NCI-H1417 treated with DMSO at 0.1 percent for 48 hours (cell line): Measurements from ENCODE around the gene LDLRAP1.
A peak's percentile ranks its signal among the peaks of the same experiment; 100 is the strongest.
"Not testable (repeated sequence)": the region's sequence is repeated elsewhere in the genome, so short reads cannot be mapped to it uniquely, and the experiment has no call there.

Experiments used
- DNase-seq: peaks from one replicate; lab custom pipeline; 2025; lab: John Stamatoyannopoulos, UW

The LDLRAP1 gene, protein sequence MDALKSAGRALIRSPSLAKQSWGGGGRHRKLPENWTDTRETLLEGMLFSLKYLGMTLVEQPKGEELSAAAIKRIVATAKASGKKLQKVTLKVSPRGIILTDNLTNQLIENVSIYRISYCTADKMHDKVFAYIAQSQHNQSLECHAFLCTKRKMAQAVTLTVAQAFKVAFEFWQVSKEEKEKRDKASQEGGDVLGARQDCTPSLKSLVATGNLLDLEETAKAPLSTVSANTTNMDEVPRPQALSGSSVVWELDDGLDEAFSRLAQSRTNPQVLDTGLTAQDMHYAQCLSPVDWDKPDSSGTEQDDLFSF

DNA sequence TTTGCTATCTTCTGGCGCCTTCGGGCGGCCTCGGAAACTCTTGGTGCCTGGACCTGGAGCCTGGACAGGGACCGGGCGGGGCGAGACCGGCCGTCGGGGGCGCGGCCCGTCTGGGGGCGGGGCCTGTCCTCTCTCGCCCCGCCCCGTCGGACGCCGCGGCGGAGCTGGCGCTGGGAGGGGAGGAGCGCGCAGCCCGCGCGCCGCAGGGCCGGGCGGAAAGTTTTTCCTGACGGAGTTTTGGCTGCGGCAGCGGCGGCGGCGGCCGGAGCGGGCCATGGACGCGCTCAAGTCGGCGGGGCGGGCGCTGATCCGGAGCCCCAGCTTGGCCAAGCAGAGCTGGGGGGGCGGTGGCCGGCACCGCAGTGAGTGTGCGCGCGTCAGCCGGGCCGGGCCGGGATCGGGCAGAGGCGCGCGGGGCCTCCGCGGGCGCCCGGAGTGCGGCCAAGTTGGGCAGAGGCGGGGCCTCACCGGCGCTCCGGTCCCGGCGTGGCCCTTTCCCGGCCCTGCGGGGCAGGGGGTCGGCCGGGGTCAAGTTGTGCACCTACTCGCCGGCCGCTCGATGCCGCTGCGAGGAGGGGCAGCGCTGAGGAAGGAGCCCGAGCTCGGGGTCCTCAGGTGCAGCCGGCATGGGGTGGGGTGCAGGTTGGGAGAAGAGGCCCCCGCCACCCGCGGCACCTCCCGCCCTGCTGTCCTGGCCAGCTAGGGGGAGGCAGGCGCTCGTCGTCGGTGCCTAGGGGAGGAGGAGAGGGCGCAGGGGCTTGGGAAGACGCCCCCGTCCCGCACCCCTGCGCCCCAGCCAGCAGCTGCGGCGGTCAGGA lies at the start of gene LDLRAP1:
TSS of gene LDLRAP1 (plus strand) at position 182 of the 818 bp plus-strand sequence. CDS start at position 275, 93 bp downstream.
- no peak for DNase-seq

DNA sequence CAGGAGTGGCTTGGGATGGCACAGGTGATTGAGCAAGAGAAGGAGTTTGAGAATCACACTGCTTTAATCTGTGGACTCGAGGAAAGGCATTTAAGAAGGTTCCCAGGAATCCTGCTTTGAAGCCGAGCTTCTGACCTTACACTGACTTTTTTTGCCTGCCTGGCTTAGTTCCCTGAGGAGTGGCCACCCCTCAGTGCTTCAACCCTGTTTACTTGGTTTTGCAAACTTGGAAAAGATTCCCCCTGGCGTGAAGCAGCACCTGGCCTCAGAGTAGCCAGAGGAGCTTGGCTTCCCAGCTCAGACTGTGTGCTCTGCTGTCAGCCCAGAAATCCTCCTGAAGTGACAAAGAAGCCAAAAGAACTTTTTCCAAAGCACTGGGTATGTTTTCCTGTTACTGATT lies 48.5 kb upstream of the LDLRAP1 start:
- no peak for DNase-seq

DNA sequence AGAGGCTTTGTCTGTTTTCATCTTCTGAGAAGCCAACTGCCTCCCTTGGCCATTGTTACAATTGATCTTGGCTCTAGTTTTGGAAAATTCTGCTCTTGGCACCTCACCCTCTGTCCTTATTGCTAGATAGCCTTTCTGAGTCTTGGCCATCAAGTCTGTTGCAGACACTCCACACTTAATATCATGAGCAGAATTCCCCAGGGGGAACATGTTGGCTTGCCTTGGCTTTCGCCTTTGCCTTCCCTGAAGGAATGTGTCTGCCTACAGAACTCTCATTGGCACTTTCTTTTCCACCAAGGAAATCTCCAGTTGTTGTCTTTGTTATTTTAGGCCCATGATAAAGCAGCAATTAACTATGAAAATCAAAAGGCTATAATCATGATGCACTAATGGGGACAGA lies 42.7 kb upstream of the LDLRAP1 start:
- DNase-seq, result no peak

DNA sequence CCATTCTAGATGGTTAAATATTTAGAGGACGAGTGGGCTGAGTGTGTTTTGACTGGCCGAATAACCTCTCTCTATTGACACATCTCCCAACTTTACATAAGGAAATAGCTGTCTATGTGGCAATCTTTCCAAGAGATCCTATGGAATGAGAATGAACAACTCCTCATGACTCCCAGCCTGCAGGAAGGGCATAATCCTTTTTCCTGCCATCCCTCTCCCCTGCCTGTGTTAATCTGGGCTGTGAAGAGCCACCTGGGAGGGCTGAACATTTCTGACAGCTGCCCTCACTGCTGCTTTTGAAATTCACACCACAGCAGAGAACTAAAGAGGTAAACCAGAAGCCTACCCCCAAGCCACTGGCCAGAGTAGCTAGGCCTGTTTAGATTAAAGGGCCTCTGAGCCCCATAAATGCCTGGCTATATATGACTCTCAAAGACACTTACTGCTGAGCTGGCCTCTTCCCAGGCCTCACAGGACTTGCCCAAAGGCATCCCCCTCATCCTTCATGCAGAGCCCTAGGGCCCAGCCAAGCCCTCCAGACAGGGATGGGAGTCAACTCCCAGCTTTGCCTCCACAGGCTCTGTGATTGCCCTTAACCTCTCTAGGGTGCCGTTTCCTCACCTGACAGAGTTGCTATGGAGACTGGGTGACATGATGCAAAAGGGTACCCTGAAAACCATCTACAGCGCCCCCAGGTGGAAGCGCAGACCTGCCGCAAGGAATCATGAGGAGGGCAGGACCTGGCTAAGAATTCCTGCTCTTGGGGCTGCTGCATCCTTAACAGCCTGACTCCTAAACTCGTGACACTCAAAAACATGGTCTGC lies 42.0 kb upstream of the LDLRAP1 start:
- DNase-seq, result no peak

DNA sequence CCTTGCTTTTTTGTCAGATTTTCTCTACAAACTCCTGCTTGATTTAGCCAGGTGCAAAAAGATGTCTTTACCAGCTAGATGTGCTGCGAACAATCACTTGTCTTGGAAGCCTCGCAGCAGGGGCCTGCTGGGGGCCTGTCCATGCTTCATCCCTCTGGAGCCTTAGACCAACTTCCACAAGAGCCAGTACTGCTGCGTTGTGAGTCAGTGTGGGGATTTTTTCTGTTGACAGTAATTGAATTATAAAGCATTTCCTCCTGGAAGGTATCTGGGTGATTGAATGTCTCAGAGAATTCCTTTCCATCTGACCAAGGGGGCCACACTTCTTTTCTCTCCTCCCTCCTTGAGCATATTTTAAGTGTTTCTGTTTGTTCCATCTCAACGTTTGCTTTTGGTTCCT lies 40.4 kb upstream of the LDLRAP1 start:
- DNase-seq, result no peak

DNA sequence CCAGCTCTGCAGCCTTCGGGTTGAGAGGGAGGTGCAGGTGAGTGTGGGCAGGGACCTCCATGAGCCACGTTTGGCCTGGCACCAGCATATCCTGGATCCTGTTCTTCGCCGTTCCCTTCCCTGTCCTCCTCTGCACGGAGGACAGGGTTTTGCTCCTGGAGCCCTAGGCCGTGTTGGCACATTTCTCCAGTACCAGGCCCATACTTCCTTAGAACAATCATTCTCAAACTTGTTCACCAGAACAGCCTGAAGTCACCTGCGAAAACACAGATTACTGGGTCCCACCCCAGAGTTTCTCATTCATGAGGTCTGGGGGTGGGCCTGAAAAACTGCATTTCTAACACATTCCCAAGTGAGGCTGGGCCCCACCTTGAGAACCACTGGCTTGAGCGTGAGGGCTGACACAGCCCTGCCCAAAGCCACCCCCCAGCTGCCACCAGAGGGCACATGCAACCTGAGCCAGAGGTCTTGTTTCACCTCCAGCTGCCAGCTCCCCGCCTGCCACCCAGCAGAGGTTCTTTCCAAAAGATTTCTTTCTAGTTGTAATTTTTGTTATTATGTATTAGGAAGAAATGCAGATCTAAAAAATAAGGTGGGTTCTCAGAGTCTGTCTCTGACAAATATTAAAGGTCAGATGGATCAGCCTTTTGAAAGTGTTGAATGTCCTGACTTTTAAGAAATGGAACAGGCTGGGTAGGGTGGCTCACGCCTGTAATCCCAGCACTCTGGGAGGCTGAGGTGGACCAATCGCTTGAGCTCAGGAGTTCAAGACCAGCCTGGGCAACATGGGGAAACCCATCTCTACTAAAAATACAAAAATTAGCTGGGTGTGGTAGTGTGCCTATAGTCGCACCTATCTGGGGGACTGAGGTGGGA lies 39.6 kb upstream of the LDLRAP1 start:
- DNase-seq, result no peak

DNA sequence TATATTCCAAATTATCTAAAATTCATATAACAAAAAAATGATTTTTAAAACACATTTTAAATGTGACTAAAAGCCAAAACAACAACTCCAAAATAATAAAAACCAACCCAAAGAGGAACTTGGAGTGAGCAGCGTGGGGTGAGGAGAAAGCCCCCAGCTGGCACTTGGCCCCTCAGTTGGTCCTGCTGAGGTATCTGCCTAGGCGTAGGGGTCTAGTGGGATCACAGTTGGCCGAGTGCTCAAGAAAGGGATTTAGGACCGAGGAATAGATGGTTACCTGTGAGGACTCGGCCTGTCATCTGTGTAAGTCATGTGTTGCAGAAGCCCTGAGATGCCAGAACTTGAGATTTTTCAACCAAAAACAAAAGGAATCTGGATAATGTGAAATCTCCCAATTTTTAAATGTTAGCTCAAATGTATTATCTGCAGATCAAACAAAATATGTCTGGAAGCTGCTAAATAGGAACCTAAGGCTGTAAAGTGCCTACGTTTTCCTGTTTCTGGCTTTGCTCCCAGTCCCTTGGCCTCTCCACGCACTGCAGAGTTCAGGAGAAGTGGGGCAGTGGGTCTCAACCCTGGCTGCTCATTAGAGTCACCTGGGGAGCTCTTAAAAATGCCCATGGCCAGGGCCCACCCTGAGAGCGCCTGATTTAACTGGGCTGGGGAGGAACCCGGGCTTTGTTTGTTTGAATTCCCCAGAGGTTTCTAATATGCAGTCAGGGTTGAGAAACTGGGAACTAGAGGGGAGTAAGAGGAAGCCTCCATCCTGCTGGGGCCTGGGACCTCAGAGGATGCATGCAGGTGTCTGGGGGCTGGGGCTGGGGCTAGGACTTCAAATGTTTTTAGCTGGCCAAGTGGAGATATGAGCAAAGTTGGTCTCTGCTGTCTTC lies 38.5 kb upstream of the LDLRAP1 start:
- DNase-seq, result no peak

DNA sequence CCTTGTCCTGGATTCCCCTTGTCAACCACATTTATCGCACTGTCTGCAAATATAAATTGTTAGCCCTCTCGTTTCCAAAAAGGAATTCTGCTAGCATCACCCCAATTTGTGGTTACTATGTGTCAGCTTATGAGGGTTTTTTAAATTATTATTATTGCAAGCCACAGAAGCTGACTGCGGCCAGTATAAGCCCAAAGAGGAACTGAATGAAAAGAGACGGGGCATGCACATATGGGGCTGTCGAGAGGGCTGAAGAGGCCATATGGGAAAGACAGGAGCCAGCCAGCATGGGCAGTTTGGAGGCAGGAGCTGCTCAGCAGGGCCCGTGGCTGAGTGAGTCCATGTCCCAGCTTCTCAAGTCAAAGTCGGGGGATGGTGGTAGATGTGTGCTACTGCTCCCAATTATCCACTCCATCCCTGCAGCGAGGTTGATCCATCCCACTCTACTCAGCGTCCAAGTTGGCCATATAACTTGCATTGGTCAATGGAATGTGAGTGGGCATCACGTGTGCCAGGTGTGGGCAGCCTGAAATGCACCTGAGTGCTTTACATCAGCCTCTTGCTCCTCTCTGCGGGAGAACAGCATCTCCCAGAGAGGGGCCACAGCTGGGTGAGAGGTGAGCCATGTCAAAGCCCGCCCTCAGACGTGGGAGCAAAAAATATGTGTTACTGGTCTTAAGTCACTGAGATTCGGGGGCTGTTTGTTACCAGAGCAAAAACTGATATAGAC lies 37.6 kb upstream of the LDLRAP1 start:
- no peak for DNase-seq

DNA sequence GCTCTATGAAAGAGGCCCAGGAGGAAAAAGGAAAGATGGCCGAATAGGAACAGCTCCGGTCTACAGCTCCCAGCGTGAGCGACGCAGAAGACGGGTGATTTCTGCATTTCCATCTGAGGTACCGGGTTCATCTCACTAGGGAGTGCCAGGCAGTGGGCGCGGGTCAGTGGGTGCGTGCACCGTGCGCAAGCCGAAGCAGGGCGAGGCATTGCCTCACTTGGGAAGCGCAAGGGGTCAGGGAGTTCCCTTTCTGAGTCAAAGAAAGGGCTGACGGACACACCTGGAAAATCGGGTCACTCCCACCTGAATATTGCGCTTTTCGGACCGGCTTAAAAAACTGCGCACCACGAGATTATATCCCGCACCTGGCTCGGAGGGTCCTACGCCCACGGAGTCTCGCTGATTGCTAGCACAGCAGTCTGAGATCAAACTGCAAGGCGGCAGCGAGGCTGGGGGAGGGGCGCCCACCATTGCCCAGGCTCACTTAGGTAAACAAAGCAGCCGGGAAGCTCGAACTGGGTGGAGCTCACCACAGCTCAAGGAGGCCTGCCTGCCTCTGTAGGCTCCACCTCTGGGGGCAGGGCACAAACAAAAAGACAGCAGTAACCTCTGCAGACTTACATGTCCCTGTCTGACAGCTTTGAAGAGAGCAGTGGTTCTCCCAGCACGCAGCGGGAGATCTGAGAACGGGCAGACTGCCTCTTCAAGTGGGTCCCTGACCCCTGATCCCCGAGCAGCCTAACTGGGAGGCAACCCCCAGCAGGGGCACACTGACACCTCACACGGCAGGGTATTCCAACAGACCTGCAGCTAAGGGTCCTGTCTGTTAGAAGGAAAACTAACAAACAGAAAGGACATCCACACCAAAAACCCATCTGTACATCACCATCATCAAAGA lies 36.6 kb upstream of the LDLRAP1 start:
- DNase-seq, result not testable (repeated sequence)

DNA sequence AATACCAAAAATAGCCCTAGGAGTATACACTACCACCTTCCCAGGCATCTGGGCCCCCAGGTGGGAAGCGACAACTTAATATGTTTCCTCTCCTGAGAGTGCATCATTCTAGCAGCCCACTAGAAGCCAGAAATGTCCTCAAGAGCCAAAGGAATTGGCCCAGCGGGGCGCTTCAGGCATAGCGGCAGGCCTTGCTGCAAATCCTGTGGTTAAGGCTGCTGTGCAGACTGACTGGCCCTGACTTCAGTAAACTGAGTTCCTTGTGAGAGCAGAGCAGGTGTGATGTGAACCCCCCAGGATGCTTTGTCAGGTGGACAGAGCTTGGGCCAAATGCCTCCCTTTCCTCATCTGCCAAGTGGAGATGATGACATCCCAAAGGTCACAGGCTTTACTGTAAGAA lies 29.7 kb upstream of the LDLRAP1 start:
- no peak for DNase-seq

DNA sequence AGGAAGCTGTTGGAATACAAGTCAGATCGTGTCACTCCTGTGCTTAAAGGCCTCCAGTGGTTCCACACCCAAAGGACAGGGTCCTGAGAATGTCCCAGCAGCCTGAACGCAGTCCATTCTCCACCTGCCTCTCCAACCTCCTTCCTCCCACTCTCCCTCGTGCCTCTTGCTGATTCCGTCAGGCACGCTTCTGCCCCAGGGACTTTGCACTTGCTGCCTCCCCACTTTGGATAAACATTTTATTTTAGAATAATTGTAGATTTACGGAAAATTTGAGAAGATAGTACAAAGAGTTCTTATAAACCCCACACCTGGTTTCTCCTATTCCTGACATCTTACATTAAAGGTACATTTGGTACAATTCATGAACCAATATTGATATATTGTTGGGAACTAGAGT lies 28.4 kb upstream of the LDLRAP1 start:
- DNase-seq, result no peak

DNA sequence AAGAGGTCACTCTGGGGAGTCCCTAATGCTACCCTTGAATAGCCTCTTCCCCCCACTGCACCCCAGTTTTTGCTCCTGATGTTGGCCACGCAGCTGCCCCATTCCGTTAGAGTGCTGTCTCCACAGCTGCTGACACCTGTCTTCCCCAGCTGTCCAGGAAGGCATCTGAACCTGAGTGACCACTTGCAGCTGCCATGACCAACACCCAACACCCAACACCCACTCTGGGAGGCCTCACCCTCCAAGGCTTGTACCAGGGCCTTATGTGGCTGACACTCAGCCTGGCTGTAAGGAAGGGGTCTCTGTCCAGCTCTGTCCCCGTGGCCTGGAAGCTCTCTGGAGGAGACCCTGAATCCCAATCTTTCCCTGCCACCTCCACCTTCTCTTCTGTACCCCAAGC lies 26.7 kb upstream of the LDLRAP1 start:
- no peak for DNase-seq

DNA sequence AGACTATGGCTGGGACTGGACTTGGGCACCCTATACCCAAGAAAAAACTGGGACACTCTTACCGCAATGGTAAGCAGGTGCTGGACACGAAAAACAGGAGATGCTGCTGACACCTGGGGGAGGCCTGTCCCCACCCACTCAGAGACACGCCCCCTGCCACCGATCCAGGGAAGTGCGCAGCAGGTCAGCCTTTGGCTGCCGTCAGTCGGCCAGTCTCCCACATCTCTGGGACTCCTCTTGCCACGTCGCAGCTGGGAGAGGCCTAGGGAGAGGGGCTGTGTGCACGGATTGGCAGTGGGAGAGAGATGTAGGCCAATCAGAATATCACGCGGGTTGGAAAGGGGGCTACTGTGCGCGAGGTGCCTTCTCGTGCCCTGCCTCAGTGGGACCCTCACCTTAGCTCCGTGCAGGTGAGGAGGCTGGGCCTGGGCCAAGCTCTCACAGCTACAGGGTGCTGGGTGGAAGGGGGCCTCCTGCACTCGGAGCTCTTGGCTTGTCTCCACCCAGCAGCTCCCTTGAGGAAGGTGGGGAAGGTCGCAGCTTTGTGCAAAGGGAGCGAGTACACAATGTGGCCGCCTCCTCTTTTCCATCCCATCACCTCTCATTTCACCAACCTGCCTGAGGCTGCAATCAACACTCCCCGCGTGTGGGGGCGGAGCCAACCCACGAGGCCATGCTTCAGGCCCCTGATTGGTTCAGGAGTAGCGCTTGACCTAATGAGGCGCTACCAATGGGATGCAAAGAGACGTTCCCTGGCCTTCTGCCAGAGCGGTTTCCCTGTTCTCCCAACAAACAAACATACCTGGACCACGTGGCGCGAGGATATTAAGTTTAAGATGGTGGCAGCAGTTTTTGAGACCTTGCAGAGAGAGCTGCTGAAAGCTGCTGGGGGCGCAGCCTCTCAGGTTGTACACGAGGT lies 25.7 kb upstream of the LDLRAP1 start:
- no peak for DNase-seq

DNA sequence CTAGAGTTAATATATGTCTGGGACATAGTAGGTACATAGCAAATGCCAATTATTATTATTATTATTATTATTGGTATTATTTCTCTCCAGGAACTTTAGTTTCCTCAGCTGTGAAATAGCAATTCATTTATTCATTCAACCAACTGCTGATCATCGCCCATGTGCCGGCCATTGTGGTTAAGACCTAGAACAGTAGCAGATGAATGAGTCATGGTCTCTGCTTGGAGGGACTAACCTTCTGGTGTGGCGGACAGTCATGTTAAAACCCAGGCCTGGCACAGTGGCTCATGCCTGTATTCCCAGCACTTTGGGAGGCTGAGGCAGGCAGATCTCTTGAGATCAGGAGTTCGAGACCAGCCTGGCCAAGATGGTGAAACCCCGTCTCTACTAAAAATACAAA lies 23.8 kb upstream of the LDLRAP1 start:
- no peak for DNase-seq

DNA sequence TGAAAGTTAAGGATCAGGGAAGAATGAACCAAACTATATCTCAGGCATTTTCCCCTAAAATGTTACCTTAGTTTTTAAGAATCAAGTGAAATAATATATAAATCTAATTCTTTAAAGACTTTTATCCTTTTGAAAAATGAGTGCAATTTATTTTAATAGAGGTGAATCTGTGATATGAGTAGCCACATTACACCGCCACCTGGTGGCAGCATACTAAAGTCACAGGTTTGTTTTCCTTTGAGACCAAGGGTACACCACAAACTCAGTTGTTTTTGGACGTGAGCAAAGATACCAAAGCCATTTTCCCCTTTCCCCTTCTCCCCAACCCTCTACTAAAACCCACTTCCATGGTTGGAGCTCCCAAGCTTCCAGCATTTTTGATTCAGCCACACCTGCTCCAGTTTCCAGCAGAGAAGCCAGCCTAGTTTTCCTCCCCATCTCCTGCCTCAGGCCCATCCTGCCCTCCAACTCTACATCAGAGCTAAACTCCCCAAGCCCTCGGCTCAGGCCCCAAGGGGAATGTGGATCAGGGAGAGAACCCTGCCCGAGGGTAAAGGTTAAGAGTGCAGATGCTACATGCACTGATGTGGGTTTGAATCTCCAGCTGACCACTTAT lies 22.9 kb upstream of the LDLRAP1 start:
- peak; percentile 15 for DNase-seq

DNA sequence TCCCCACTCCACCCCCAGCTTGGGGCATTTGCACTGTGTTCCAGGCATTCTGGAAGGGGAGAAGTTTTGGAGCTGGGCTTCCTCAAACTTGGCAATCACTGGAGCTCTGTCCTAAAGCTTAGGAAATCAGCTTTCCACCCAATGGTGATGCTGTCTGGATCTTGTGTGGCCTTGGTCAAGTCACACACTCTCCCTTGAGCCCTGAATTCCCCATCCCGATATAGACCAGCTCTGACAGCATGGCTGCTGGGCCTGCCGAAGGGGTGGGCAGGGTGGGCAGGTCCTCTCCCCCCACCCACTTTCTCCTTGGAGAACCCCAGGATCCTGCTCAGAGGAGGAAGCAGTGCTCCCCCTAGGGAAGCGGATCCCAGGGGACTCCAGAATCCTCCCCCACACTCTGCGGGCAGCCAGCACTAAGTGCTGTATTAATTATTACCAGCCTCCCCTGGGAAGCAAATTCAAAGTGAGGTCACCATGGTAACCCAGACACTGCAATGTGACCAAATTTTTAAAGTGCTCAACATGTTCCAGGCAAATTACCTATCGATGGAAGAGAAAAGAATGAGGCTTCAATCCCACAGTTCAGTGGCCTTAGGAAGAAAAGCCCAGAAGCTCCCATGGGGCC lies 21.3 kb upstream of the LDLRAP1 start:
- DNase-seq, result no peak

DNA sequence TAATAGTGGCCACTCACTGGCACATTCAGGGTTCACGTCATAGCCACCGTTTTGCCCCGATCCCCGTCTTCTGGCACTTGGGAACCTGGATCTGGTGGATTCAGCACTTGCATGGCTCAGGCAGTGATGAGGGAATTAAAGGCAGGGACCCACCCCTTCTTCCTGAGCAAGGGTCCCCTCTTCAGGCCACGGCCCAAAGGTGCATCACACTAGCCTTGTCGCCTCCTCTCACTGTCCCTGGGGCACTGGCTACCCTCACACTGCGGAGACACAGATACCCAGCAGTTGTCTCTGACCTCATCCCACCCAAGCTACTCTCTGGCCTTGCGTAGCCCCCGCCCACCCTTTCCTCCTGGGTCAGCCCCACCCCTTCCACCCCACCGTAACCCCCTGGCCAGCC lies 19.9 kb upstream of the LDLRAP1 start:
- DNase-seq, result no peak
